ENCODE measurements around the gene C11orf21.

C11orf21 gene

GRCh38 chr11:2329551-2329950 is 27.8 kb upstream of the C11orf21 start:
- no peak overlapping the region for H3K27ac Mint-ChIP-seq
- no peaks in the 10 kb centered on the region for H3K9me3 Mint-ChIP-seq
- H3K4me3 Mint-ChIP-seq: no peak overlapping the region
- H3K36me3 Mint-ChIP-seq (ENCODE audit: low read depth): no peaks in the 10 kb centered on the region
- peaks cover 12% of the 10 kb centered on the region for H3K27me3 Mint-ChIP-seq
- no peaks in the 10 kb centered on the region for H3K4me1 Mint-ChIP-seq (ENCODE audit: low read depth)

GRCh38 chr11:2328656-2329354 is 27.1 kb upstream of the C11orf21 start:
- H3K36me3 Mint-ChIP-seq (ENCODE audit: low read depth): no peaks in the 10 kb centered on the region
- H3K4me1 Mint-ChIP-seq (ENCODE audit: low read depth): no peaks in the 10 kb centered on the region
- H3K27ac Mint-ChIP-seq: no peak overlapping the region
- no peak overlapping the region for H3K4me3 Mint-ChIP-seq
- H3K9me3 Mint-ChIP-seq: no peaks in the 10 kb centered on the region
- H3K27me3 Mint-ChIP-seq: peaks cover 15% of the 10 kb centered on the region

DNA sequence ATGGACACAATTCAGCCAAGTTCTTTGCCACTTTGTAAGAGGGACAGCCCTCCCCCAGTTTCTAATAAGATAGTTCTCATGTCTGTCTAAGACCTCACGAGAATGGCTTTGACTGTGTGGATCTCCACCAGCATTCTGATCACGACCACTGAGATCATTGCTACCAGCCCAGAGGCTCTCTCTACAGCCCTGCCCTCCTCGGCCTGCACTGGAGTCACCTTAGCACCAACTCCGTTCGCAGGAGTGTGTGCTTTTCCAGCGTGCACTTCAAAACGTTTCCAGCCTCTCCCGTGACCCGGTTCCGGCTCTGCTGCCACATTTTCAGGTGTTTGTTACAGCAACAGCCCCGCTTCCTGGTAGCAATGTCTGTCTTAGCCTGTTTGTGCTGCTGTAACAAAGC is 26.3 kb upstream of the C11orf21 start:
- Mint-ChIP-seq H3K4me1 (ENCODE audit: low read depth) (no peaks in the 10 kb centered on the region), H3K27ac (no peak overlapping the region), H3K36me3 (ENCODE audit: low read depth) (no peaks in the 10 kb centered on the region), H3K9me3 (no peaks in the 10 kb centered on the region), H3K27me3 (peaks cover 15% of the 10 kb centered on the region), H3K4me3 (no peak overlapping the region)

DNA sequence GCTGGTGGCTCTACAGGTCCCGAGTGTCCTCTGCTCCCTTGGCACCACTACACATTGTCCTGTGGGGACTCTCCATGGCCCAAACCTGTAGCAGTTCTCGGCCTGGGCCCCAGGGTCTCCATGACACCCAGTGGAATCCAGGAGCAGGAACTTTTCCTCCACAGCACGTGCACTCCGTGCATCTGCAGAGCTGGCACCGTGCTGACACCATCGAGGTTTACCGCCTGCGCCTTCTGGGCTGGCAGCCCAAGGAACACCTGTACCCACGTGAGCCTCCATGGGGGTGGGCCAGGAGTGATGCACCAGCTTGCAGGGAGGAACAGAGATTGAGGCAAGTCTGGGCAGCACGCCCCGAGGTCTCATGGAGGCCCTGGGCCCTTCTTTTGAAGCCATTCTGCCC is 25.3 kb upstream of the C11orf21 start:
- Mint-ChIP-seq H3K27ac (no peak overlapping the region), H3K9me3 (no peaks in the 10 kb centered on the region), H3K4me3 (no peak overlapping the region), H3K4me1 (ENCODE audit: low read depth) (no peaks in the 10 kb centered on the region), H3K36me3 (ENCODE audit: low read depth) (no peaks in the 10 kb centered on the region), H3K27me3 (peaks cover 15% of the 10 kb centered on the region)

- Mint-ChIP-seq H3K27ac (no peak overlapping the region), H3K4me3 (no peak overlapping the region), H3K27me3 (peaks cover 15% of the 10 kb centered on the region), H3K9me3 (no peaks in the 10 kb centered on the region), H3K4me1 (ENCODE audit: low read depth) (no peaks in the 10 kb centered on the region), H3K36me3 (ENCODE audit: low read depth) (no peaks in the 10 kb centered on the region)
Measured at GRCh38 chr11:2325719-2326118, 24.0 kb upstream of the C11orf21 start.

GRCh38 chr11:2325123-2325522 is 23.4 kb upstream of the C11orf21 start:
- H3K27ac Mint-ChIP-seq: no peak overlapping the region
- H3K36me3 Mint-ChIP-seq (ENCODE audit: low read depth): no peaks in the 10 kb centered on the region
- no peak overlapping the region for H3K4me3 Mint-ChIP-seq
- H3K4me1 Mint-ChIP-seq (ENCODE audit: low read depth): no peaks in the 10 kb centered on the region
- no peaks in the 10 kb centered on the region for H3K9me3 Mint-ChIP-seq
- peaks cover 15% of the 10 kb centered on the region for H3K27me3 Mint-ChIP-seq

GRCh38 chr11:2321311-2321683 is 19.6 kb upstream of the C11orf21 start:
- peaks cover 8% of the 10 kb centered on the region for H3K27me3 Mint-ChIP-seq
- no peaks in the 10 kb centered on the region for H3K9me3 Mint-ChIP-seq
- H3K36me3 Mint-ChIP-seq (ENCODE audit: low read depth): no peaks in the 10 kb centered on the region
- H3K27ac Mint-ChIP-seq: no peak overlapping the region
- no peak overlapping the region for H3K4me3 Mint-ChIP-seq
- H3K4me1 Mint-ChIP-seq (ENCODE audit: low read depth): no peaks in the 10 kb centered on the region

- Mint-ChIP-seq H3K4me1 (ENCODE audit: low read depth) (no peaks in the 10 kb centered on the region), H3K9me3 (no peaks in the 10 kb centered on the region), H3K4me3 (no peak overlapping the region), H3K27ac (no peak overlapping the region), H3K27me3 (peaks cover 4% of the 10 kb centered on the region), H3K36me3 (ENCODE audit: low read depth) (no peaks in the 10 kb centered on the region)
Measured at GRCh38 chr11:2320568-2321310, 19.0 kb upstream of the C11orf21 start.

GRCh38 chr11:2319791-2320472 is 18.2 kb upstream of the C11orf21 start:
- H3K9me3 Mint-ChIP-seq: no peaks in the 10 kb centered on the region
- H3K36me3 Mint-ChIP-seq (ENCODE audit: low read depth): no peaks in the 10 kb centered on the region
- H3K27me3 Mint-ChIP-seq: peaks cover 4% of the 10 kb centered on the region
- no peak overlapping the region for H3K27ac Mint-ChIP-seq
- no peaks in the 10 kb centered on the region for H3K4me1 Mint-ChIP-seq (ENCODE audit: low read depth)
- no peak overlapping the region for H3K4me3 Mint-ChIP-seq

- H3K36me3 Mint-ChIP-seq (ENCODE audit: low read depth): no peaks in the 10 kb centered on the region
- no peaks in the 10 kb centered on the region for H3K4me1 Mint-ChIP-seq (ENCODE audit: low read depth)
- no peaks in the 10 kb centered on the region for H3K27me3 Mint-ChIP-seq
- H3K9me3 Mint-ChIP-seq: no peaks in the 10 kb centered on the region
- H3K4me3 Mint-ChIP-seq: no peak overlapping the region
- no peak overlapping the region for H3K27ac Mint-ChIP-seq
Measured at GRCh38 chr11:2318707-2319106, 17.0 kb upstream of the C11orf21 start.

- Mint-ChIP-seq H3K27me3 (no peaks in the 10 kb centered on the region), H3K4me1 (ENCODE audit: low read depth) (no peaks in the 10 kb centered on the region), H3K9me3 (no peaks in the 10 kb centered on the region), H3K27ac (no peak overlapping the region), H3K4me3 (no peak overlapping the region), H3K36me3 (ENCODE audit: low read depth) (no peaks in the 10 kb centered on the region)
Measured at GRCh38 chr11:2318123-2318522, 16.4 kb upstream of the C11orf21 start.

DNA sequence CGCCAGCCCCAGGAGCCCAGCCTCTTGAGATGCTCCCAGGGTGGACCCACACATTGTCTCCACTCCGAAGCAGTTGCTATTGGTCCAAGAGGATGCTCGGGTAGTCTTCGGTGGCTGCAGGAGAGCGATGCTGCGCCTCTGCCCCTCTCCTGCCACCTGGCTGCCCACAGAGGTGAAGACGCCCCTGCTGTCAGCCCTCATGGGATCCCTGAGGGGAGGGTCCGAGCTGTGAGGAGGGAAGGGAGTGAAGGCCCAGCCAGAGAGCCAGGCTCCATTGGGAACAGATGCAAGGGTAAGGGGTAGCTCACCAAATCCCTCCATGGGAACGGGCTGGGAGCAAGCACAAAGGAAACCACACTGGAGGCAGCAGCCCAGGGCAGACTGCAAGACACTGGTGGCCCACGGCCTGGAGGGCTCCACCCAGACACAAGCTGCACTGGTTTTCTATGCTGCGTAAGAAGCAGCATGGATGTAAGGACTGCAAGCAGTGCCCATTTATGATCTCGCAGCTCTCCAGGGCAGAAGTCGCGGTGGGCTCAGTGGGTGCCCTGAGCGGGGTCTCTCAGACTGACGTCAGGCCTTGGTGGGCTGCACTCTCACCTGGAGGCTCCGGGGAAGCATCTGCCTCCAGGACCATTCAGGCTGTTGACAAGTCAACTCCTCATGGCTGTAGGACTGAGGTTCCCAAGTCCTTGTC is 15.8 kb upstream of the C11orf21 start:
- no peaks in the 10 kb centered on the region for H3K9me3 Mint-ChIP-seq
- H3K27me3 Mint-ChIP-seq: no peaks in the 10 kb centered on the region
- H3K4me3 Mint-ChIP-seq: no peak overlapping the region
- no peaks in the 10 kb centered on the region for H3K4me1 Mint-ChIP-seq (ENCODE audit: low read depth)
- H3K27ac Mint-ChIP-seq: no peak overlapping the region
- H3K36me3 Mint-ChIP-seq (ENCODE audit: low read depth): no peaks in the 10 kb centered on the region

DNA sequence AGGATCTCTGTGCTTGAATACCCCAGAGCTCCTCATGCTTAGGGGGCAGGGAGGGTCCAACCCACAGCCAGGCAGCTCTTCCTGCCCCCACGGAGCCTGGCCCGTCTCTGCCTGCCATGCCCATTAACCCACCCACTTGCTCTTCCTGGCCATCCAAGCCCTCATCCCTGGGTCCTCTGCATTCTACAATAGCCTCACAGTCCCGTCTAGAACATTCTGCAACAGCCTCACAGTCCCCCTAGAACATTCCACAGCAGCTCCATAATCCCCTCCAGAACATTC is 15.2 kb upstream of the C11orf21 start:
- H3K27ac Mint-ChIP-seq: no peak overlapping the region
- no peaks in the 10 kb centered on the region for H3K36me3 Mint-ChIP-seq (ENCODE audit: low read depth)
- no peaks in the 10 kb centered on the region for H3K9me3 Mint-ChIP-seq
- H3K4me1 Mint-ChIP-seq (ENCODE audit: low read depth): no peaks in the 10 kb centered on the region
- H3K4me3 Mint-ChIP-seq: no peak overlapping the region
- no peaks in the 10 kb centered on the region for H3K27me3 Mint-ChIP-seq

DNA sequence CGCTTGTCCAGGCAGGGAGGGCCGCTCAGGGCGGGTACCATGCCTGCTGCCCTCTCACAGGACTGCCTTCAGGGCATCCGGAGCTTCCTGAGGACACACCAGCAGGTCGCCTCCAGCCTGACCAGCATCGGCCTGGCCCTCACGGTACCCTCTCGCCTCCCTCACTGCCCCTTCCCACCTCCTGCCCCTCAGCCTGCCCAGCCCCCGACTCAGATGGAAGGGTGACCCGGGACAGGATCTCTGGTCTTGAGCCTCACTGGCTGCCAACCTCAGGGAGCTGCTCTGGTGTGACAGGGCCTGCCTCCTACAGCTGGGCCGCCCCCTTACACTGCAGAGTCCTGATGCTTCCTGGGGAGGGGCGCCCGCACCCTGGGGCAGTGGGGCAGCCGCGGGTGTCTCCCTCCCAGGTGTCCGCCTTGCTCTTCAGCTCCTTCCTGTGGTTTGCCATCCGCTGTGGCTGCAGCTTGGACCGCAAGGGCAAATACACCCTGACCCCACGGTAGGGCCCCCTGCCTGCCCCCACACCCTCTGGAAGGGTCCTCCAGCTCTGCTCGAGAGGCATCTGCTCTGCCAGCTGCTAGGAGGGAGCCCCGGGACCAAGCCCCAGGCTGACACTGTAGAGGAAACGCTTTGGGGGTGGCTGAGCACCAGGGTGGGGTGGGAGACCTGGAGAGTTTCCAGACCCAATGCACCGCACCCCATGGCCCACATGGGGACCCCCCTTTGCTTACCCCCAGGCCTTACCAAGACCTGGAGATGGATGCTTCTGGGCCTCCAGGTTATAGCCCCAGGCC is 14.6 kb upstream of the C11orf21 start:
- no peaks in the 10 kb centered on the region for H3K9me3 Mint-ChIP-seq
- no peaks in the 10 kb centered on the region for H3K27me3 Mint-ChIP-seq
- H3K4me3 Mint-ChIP-seq: no peak overlapping the region
- H3K27ac Mint-ChIP-seq: no peak overlapping the region
- no peaks in the 10 kb centered on the region for H3K36me3 Mint-ChIP-seq (ENCODE audit: low read depth)
- H3K4me1 Mint-ChIP-seq (ENCODE audit: low read depth): no peaks in the 10 kb centered on the region

Measured in stimulated activated naive CD8-positive, alpha-beta T cell treated with anti-CD3 and anti-CD28 coated beads, Interleukin-15, Interleukin-2, amounts not matched to agents 100 ng/mL and 50 ng/mL, for 24 hours (primary cell).